OCI-LY3 (cell line): ENCODE measurements around the gene TPCN1.

ENCODE experiments used
- H2AFZ ChIP-seq: fragments of 200-600, 300-600 bp; shearing (Covaris generic); 2 replicates; pipeline ENCODE4 v1.6.0; 2014; ENCODE audit warnings: antibody characterized with exemption, low read depth, low read length
- H3K27ac ChIP-seq: fragments of 200-600, 300-600 bp; sonication (generic); 2 replicates; pipeline ENCODE4 v1.5.1; 2014; ENCODE audit warnings: mild to moderate bottlenecking, low read length, moderate library complexity, mixed read lengths
- H3K27me3 ChIP-seq: fragments of 200-600, 300-600 bp; sonication (generic); 2 replicates; pipeline ENCODE4 v1.6.1; 2014; ENCODE audit warnings: low read depth, low read length, mixed read lengths
- H3K36me3 ChIP-seq: fragments of 200-600, 300-600 bp; sonication (generic); replicated peaks from 2 replicates; pipeline ENCODE3; 2014; ENCODE audit warnings: low read depth, low read length, mixed read lengths
- H3K4me1 ChIP-seq: fragments of 300-600, 200-600 bp; sonication (generic); 2 replicates; pipeline ENCODE4 v1.6.1; 2014; ENCODE audit warnings: low read length, mixed read lengths
- H3K4me2 ChIP-seq: fragments of 200-600, 300-600 bp; sonication (generic); 2 replicates; pipeline ENCODE4 v1.6.1; 2014; ENCODE audit warnings: low read length, mixed read lengths
- H3K4me3 ChIP-seq: fragments of 300-600, 200-600 bp; sonication (generic); 2 replicates; pipeline ENCODE4 v1.5.1; 2014; ENCODE audit warnings: antibody characterized with exemption, mild to moderate bottlenecking, low read length, moderate library complexity
- H3K79me2 ChIP-seq: fragments of 300-600, 200-600 bp; shearing (Covaris generic); 2 replicates; pipeline ENCODE4 v1.6.1; 2014; ENCODE audit warnings: mild to moderate bottlenecking, low read length, mixed read lengths
- H3K9ac ChIP-seq: fragments of 300-600, 200-600 bp; shearing (Covaris generic); 2 replicates; pipeline ENCODE4 v1.6.0; 2014; ENCODE audit warnings: mild to moderate bottlenecking, low read length, moderate library complexity
- H3K9me3 ChIP-seq: fragments of 200-600, 300-600 bp; shearing (Covaris generic); 2 replicates; pipeline ENCODE4 v1.6.1; 2014; ENCODE audit warnings: low read length, mixed read lengths; ENCODE audit not compliant: insufficient read depth
- H4K20me1 ChIP-seq: fragments of 200-600, 300-600 bp; sonication (generic); 2 replicates; pipeline ENCODE4 v1.6.1; 2016; ENCODE audit warnings: low read length, mixed read lengths; ENCODE audit not compliant: insufficient read depth
- CTCF ChIP-seq: fragments of 200-600, 300-600 bp; sonication (generic); IDR thresholded peaks from 2 replicates; pipeline ENCODE4 v1.5.1; 2014; ENCODE audit warnings: antibody characterized with exemption, low read length, low read depth
- EZH2phosphoT487 ChIP-seq: fragments of 200-600 bp; shearing (Covaris generic); IDR thresholded peaks from 2 replicates; pipeline ENCODE4 v1.6.1; 2018; ENCODE audit warnings: antibody characterized with exemption, mixed run types, low read depth

Gene TPCN1

GRCh38 chr12:113263431-113263963, 42.2 kb downstream of the TPCN1 start:
- Histone ChIP-seq H3K36me3 (peaks cover 23% of the 10 kb centered on the region), H3K9me3 (no peaks in the 10 kb centered on the region), H4K20me1 (no peaks in the 10 kb centered on the region; the same call in 1 of the 2 replicates), H3K4me2 (no peak overlapping the region), H3K27ac (no peak overlapping the region), H3K4me3 (no peak overlapping the region), H3K9ac (no peak overlapping the region), H3K27me3 (no peaks in the 10 kb centered on the region), H3K79me2 (no peaks in the 10 kb centered on the region), H2AFZ (no peak overlapping the region), H3K4me1 (no peaks in the 10 kb centered on the region)
- TF ChIP-seq CTCF (no peak), EZH2phosphoT487 (no peak)

- Histone ChIP-seq H3K27me3 (no peaks in the 10 kb centered on the region), H3K9ac (no peak overlapping the region), H3K4me1 (peaks cover 2% of the 10 kb centered on the region), H2AFZ (no peak overlapping the region), H3K9me3 (no peaks in the 10 kb centered on the region), H3K27ac (no peak overlapping the region), H4K20me1 (no peaks in the 10 kb centered on the region), H3K36me3 (peaks cover 25% of the 10 kb centered on the region), H3K4me3 (no peak overlapping the region), H3K4me2 (no peak overlapping the region), H3K79me2 (no peaks in the 10 kb centered on the region)
- no peak for TF ChIP-seq EZH2phosphoT487
- no peak for TF ChIP-seq CTCF
Observed at GRCh38 chr12:113266106-113266895, 45.0 kb downstream of the TPCN1 start.

GRCh38 chr12:113267621-113268020, 46.4 kb downstream of the TPCN1 start:
- Histone ChIP-seq H4K20me1 (no peaks in the 10 kb centered on the region), H2AFZ (no peak overlapping the region), H3K27me3 (no peaks in the 10 kb centered on the region), H3K4me2 (no peak overlapping the region), H3K4me1 (peaks cover 11% of the 10 kb centered on the region), H3K4me3 (no peak overlapping the region), H3K36me3 (peaks cover 21% of the 10 kb centered on the region), H3K9ac (no peak overlapping the region), H3K27ac (no peak overlapping the region), H3K9me3 (no peaks in the 10 kb centered on the region), H3K79me2 (no peaks in the 10 kb centered on the region)
- no peak for TF ChIP-seq CTCF
- TF ChIP-seq EZH2phosphoT487, result no peak

GRCh38 chr12:113268136-113268535, 46.9 kb downstream of the TPCN1 start:
- no peak overlapping the region for H3K4me3 ChIP-seq
- peaks cover 21% of the 10 kb centered on the region for H3K36me3 ChIP-seq
- H2AFZ ChIP-seq, result no peak overlapping the region
- H3K9ac ChIP-seq, result no peak overlapping the region
- TF ChIP-seq EZH2phosphoT487 (no peak), CTCF (no peak)
- H3K27ac ChIP-seq, result no peak overlapping the region
- H3K4me1 ChIP-seq, result peaks cover 11% of the 10 kb centered on the region
- H4K20me1 ChIP-seq, result no peaks in the 10 kb centered on the region
- no peaks in the 10 kb centered on the region for H3K27me3 ChIP-seq
- no peak overlapping the region for H3K4me2 ChIP-seq
- H3K79me2 ChIP-seq, result no peaks in the 10 kb centered on the region
- no peaks in the 10 kb centered on the region for H3K9me3 ChIP-seq
